Cardiac muscle cell (in vitro differentiated cells and primary cell): ENCODE measurements around the gene SH3RF3. TPM values are rescaled to one million over a fixed set of nuclear protein-coding genes. Genes with fewer than 3 reads are reported as not detected.

Experiments
- DNase-seq, 2 donors: peaks; one replicate each; pipeline versions ENCODE4 v3.0.0 to v3.0.0-alpha.2; 2010 to 2017; ENCODE audit warnings: low read depth in 1 of 2, low spot score in 1 of 2
- H3K27ac ChIP-seq: fragments of 200-600 bp; sonication (generic); 2 replicates; pipeline ENCODE4 v1.5.1; 2016
- H3K27me3 ChIP-seq: fragments of 200-600 bp; sonication (generic); 2 replicates; pipeline ENCODE4 v1.6.0; 2016; ENCODE audit warnings: control low read depth
- H3K36me3 ChIP-seq: fragments of 200-600 bp; sonication (generic); 2 replicates; pipeline ENCODE4 v1.5.1; 2016; ENCODE audit warnings: control low read depth
- H3K4me1 ChIP-seq: fragments of 200-600 bp; sonication (generic); 2 replicates; pipeline ENCODE4 v1.8.1; 2017; ENCODE audit warnings: low read depth, mild to moderate bottlenecking, mixed run types
- H3K4me3 ChIP-seq: fragments of 200-600 bp; sonication (generic); 2 replicates; pipeline ENCODE4 v1.5.1; 2016; ENCODE audit warnings: mild to moderate bottlenecking
- H3K9me3 ChIP-seq: fragments of 200-600 bp; sonication (generic); 2 replicates; pipeline ENCODE4 v1.5.1; 2017; ENCODE audit warnings: low read depth, mild to moderate bottlenecking, control low read depth
- polyA plus RNA-seq: library from polyadenylated mRNA; unstranded; fragments of >200 nt; fragmentation: Nextera tagmentation; extraction: Ambion mirVana; gene quantifications from 2 replicates; pipeline ENCODE4 v1.2.1, GENCODE V29; 2016
- total RNA-seq: library from RNA; depleted of rRNA; stranded (reverse); fragments of >200 nt; gene quantifications from 2 replicates; pipeline ENCODE4 v1.2.3, GENCODE V29; 2016
- TF ChIP-seq, protein P1 (sequence below): IDR thresholded peaks from 2 replicates; pipeline ENCODE4 v1.5.1; 2012; ENCODE audit warnings: low read depth, mild to moderate bottlenecking, low read length

The SH3RF3 gene
- total and polyA plus RNA-seq, 2 experiments from 2014 or later: 1.2 to 1.7 TPM

DNA sequence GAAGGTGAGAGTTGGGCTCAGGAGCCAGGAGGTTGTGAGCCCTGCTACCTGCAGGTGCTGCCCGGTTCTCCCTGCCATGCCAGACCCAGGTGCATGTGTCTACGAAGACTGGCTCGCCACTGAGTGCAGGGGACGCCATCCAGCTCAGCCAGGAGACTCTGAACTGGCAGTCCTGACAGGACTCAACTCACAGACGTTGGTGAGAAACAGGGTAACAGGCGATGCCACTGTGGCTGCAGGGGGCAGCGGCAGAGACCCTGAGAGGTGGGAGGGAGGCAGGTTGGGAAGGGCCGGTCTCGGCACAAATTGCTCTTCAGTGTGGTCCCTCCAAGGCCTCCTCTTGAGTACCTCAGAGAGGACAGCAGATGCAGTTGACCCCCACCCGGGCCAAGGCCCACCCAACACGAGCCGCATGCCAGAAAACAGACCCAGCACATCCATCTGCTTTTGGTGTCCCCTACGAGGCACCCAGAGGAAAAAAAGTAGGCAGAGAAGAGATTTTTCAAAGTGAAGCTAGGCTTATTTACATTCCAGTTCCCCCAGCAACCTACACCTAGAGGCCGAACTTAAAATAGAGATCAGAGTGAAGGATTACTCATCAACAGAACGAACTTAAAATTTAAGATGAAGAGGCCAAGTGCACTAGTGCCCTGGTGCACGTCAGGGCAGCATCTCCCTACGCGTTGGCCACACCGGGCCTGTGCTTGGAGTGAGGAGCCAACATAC is 300.0 kb downstream of the SH3RF3 start:
- Histone ChIP-seq H3K36me3 (no peaks in the 10 kb centered on the region), H3K27ac (no peak overlapping the region), H3K9me3 (no peaks in the 10 kb centered on the region), H3K27me3 (no peaks in the 10 kb centered on the region), H3K4me3 (no peak overlapping the region), H3K4me1 (no peaks in the 10 kb centered on the region)
- TF ChIP-seq, protein P1, sequence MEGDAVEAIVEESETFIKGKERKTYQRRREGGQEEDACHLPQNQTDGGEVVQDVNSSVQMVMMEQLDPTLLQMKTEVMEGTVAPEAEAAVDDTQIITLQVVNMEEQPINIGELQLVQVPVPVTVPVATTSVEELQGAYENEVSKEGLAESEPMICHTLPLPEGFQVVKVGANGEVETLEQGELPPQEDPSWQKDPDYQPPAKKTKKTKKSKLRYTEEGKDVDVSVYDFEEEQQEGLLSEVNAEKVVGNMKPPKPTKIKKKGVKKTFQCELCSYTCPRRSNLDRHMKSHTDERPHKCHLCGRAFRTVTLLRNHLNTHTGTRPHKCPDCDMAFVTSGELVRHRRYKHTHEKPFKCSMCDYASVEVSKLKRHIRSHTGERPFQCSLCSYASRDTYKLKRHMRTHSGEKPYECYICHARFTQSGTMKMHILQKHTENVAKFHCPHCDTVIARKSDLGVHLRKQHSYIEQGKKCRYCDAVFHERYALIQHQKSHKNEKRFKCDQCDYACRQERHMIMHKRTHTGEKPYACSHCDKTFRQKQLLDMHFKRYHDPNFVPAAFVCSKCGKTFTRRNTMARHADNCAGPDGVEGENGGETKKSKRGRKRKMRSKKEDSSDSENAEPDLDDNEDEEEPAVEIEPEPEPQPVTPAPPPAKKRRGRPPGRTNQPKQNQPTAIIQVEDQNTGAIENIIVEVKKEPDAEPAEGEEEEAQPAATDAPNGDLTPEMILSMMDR: no peak
- no peak for DNase-seq

DNA sequence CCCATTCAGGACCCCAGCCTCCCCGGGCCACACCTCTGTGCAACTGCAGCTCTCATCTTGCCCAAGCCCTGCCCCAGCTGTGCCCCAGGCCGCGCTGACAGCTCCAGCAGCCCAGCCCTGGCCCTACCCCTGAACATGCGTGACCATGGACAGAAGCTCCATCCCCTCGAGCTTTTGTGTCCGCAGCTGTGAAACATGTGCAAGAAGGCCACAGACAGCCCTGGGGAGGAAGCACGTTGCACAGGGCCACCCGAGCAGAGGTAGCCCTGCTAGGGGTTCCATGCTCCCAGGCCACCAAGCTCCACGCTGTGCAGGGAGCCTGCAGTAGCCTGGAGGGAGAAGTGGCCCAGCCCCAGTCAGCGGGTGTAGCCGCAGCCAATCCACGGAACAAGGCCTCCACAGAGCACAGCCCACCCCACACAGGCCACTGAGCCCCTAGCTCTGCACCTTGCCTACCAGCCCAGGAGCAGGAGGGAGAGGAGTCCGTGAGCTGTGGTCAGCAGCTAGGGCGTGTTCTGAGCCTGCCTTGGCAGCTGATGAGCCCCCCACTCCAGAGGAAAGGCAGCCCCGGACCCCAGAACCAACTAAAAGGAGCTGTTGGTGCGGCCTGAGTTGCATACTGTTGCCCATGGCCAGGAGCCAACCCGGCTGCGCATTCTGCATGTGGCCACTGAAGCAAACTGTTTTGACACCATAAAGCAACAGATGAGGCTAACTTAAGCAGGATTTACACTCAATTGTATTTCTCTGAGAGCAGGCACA is 300.7 kb downstream of the SH3RF3 start:
- no peak overlapping the region for H3K4me3 ChIP-seq
- no peaks in the 10 kb centered on the region for H3K9me3 ChIP-seq
- H3K4me1 ChIP-seq: no peaks in the 10 kb centered on the region
- no peak overlapping the region for H3K27ac ChIP-seq
- TF ChIP-seq, protein P1: no peak
- H3K36me3 ChIP-seq: no peaks in the 10 kb centered on the region
- no peaks in the 10 kb centered on the region for H3K27me3 ChIP-seq
- DNase-seq: no peak

DNA sequence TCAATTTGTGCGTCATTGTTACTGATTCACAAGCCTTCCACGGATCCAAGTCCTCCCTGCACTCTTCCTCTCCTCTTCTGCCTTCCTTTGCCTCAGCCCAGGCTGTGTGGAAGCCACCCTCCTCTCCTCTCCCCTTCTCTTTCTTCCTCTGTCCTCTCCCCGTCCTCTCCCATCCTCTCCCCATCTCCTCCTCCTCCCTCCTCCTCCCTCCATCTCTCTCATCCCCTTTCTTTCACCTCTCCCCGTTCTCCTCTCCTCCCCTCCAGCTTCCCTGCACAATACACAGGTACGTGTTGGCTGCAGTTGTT is 301.3 kb downstream of the SH3RF3 start:
- Histone ChIP-seq H3K4me3 (no peak overlapping the region), H3K4me1 (no peaks in the 10 kb centered on the region), H3K27me3 (no peaks in the 10 kb centered on the region), H3K27ac (no peak overlapping the region), H3K36me3 (no peaks in the 10 kb centered on the region), H3K9me3 (no peaks in the 10 kb centered on the region)
- TF ChIP-seq, protein P1: no peak
- no peak for DNase-seq

DNA sequence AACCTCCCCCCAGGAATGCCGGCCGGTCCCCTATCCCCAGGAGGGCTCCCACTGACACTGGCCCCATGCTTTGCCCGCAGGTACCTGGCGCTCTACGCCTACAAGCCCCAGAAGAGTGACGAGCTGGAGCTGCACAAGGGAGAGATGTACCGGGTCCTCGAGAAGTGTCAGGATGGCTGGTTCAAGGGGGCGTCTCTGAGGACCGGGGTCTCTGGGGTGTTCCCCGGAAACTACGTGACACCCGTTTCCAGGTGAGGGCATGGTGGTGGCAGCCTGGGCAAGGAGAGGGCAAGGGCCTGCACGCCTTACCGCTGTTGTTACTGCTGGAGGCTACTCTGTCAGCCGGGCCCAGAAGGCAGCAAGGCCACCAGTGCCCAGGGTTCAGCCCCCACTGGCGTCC is 303.4 kb downstream of the SH3RF3 start:
- Histone ChIP-seq H3K4me3 (no peak overlapping the region), H3K27me3 (no peaks in the 10 kb centered on the region), H3K36me3 (no peaks in the 10 kb centered on the region), H3K4me1 (no peaks in the 10 kb centered on the region), H3K27ac (no peak overlapping the region), H3K9me3 (no peaks in the 10 kb centered on the region)
- TF ChIP-seq, protein P1: no peak
- no peak for DNase-seq

DNA sequence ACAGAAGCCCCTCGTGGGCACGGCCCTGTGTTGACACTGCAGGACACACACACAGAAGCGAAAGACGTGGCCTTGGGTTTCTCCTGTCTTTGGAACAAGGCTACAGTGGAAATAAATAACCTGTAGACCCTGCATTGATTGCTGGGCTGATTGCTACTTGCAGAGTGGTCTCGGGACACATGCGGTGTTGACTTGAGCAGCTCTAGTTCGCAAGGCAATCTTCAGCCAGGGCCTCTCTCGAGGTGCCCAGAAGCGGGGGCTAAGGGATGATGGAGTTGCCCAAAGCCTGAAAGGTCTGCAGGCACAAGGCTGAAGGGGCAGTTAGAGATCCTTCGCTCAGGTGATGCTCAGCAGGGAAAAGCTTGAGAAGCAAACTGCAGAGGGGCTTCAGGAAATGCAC is 304.5 kb downstream of the SH3RF3 start:
- Histone ChIP-seq H3K36me3 (no peaks in the 10 kb centered on the region), H3K4me1 (no peaks in the 10 kb centered on the region), H3K4me3 (no peak overlapping the region), H3K27ac (no peak overlapping the region), H3K9me3 (no peaks in the 10 kb centered on the region), H3K27me3 (no peaks in the 10 kb centered on the region)
- no peak for DNase-seq
- TF ChIP-seq, protein P1: no peak
